SK-N-SH (cell line): ENCODE measurements around the gene CLTCL1. TPM values are rescaled to one million over a fixed set of nuclear protein-coding genes. Genes with fewer than 3 reads are reported as not detected.

Experiments used
- CTCF ChIA-PET: fragments of 300-600, 350-600 bp; formaldehyde crosslinking; extraction: SDS; loops from one replicate; lab custom pipeline; 2021; lab: Yijun Ruan, JAX
- POLR2A ChIA-PET: fragments of 350-600 bp; sonication (Branson Sonifier 250); formaldehyde crosslinking; extraction: SDS; loops from one replicate; lab custom pipeline; 2020; ENCODE audit warnings: antibody characterized with exemption, inconsistent platforms; lab: Yijun Ruan, JAX
- DNase-seq: peaks from one replicate; pipeline ENCODE4 v3.0.0; 2012
- H2AFZ ChIP-seq: fragments of 200-600 bp; sonication (generic); 2 replicates; pipeline ENCODE4 v1.8.1; 2016; ENCODE audit warnings: antibody characterized with exemption, mild to moderate bottlenecking, low read depth
- H3F3A ChIP-seq: fragments of 200-600 bp; sonication (generic); replicated peaks from 2 replicates; pipeline ENCODE3; 2016; ENCODE audit warnings: antibody characterized with exemption, mild to moderate bottlenecking; ENCODE audit not compliant: insufficient read depth
- H3K27ac ChIP-seq, 2 experiments: fragments of 200-500 bp in 1 of 2; fragments of 200-600 bp in 1 of 2; sonication (Bioruptor generic) in 1 of 2; sonication (generic), shearing (Covaris generic) in 1 of 2; 2 replicates each; pipeline versions ENCODE4 v1.5.1 to v1.6.1; 2014 to 2016; ENCODE audit warnings: low read depth in 2 of 2, inconsistent platforms in 1 of 2, low read length in 1 of 2, mild to moderate bottlenecking in 1 of 2, mixed read lengths in 1 of 2
- H3K27me3 ChIP-seq: fragments of 200-600 bp; sonication (generic), shearing (Covaris generic); 2 replicates; pipeline ENCODE4 v1.6.1; 2016; ENCODE audit warnings: mixed run types; ENCODE audit not compliant: insufficient read depth
- H3K36me3 ChIP-seq, 2 experiments: fragments of 200-500 bp in 1 of 2; fragments of 200-600 bp in 1 of 2; sonication (Bioruptor generic) in 1 of 2; sonication (generic) in 1 of 2; replicated peaks in 1 of 2; 2 replicates each; pipeline versions ENCODE3 to v1.5.1; 2014 to 2016; ENCODE audit warnings: low read length in 1 of 2, mild to moderate bottlenecking in 1 of 2; ENCODE audit not compliant: insufficient read depth in 2 of 2, control insufficient read depth in 1 of 2
- H3K4me1 ChIP-seq, 2 experiments: fragments of 200-500 bp in 1 of 2; fragments of 200-600 bp in 1 of 2; sonication (Bioruptor generic) in 1 of 2; sonication (generic), shearing (Covaris generic) in 1 of 2; 2 replicates each; pipeline versions ENCODE4 v1.5.1 to v1.6.1; 2014 to 2016; ENCODE audit warnings: low read depth in 1 of 2, low read length in 1 of 2, mixed run types in 1 of 2; ENCODE audit not compliant: insufficient read depth in 2 of 2, control insufficient read depth in 1 of 2
- H3K4me2 ChIP-seq: fragments of 200-600 bp; sonication (generic), shearing (Covaris generic); 2 replicates; pipeline ENCODE4 v1.6.1; 2017; ENCODE audit warnings: mixed run types
- H3K4me3 ChIP-seq, 2 experiments: fragments of 200-500 bp in 1 of 2; fragments of 200-600 bp in 1 of 2; sonication (Bioruptor generic) in 1 of 2; sonication (generic), shearing (Covaris generic) in 1 of 2; 2 replicates each; pipeline versions ENCODE4 v1.5.1 to v1.8.1; 2014 to 2016; ENCODE audit warnings: low read depth in 2 of 2, inconsistent platforms in 1 of 2, low read length in 1 of 2, mild to moderate bottlenecking in 1 of 2, mixed read lengths in 1 of 2, moderate library complexity in 1 of 2
- H3K79me2 ChIP-seq: fragments of 200-600 bp; sonication (generic); 2 replicates; pipeline ENCODE4 v1.8.1; 2017; ENCODE audit warnings: mild to moderate bottlenecking; ENCODE audit not compliant: insufficient read depth
- H3K9ac ChIP-seq: fragments of 200-600 bp; sonication (generic); 2 replicates; pipeline ENCODE4 v1.6.1; 2017; ENCODE audit warnings: mixed run types
- H3K9me2 ChIP-seq: fragments of 200-600 bp; sonication (generic); 2 replicates; pipeline ENCODE4 v1.6.1; 2017; ENCODE audit warnings: mixed run types
- H3K9me3 ChIP-seq: fragments of 200-600 bp; sonication (generic); 2 replicates; pipeline ENCODE4 v1.6.1; 2017; ENCODE audit warnings: mixed run types, mild to moderate bottlenecking, moderate library complexity
- H4K20me1 ChIP-seq: fragments of 200-600 bp; sonication (generic); 2 replicates; pipeline ENCODE4 v1.6.1; 2017; ENCODE audit warnings: mild to moderate bottlenecking, mixed run types; ENCODE audit not compliant: insufficient read depth
- CHD2 ChIP-seq: fragments of 150-350 bp; IDR thresholded peaks from 2 replicates; pipeline ENCODE4 v1.6.1; 2018; ENCODE audit warnings: low read length; ENCODE audit not compliant: partially characterized antibody
- CTCF ChIP-seq: fragments of 200-600 bp; sonication (generic); IDR thresholded peaks from 2 replicates; pipeline ENCODE4 v1.6.1; 2017; ENCODE audit warnings: antibody characterized with exemption, mild to moderate bottlenecking, moderate library complexity
- IRF3 ChIP-seq: fragments of 150-350 bp; IDR thresholded peaks from 2 replicates; pipeline ENCODE4 v1.6.1; 2016; ENCODE audit warnings: mild to moderate bottlenecking, low read depth, low read length
- JUND ChIP-seq: IDR thresholded peaks from 2 replicates; pipeline ENCODE4 v1.4.0; 2012
- MEF2A ChIP-seq: IDR thresholded peaks from 2 replicates; pipeline ENCODE4 v1.4.0; 2012; ENCODE audit warnings: low read depth, borderline replicate concordance
- NFIC ChIP-seq: IDR thresholded peaks from 2 replicates; pipeline ENCODE4 v1.4.0; 2012; ENCODE audit warnings: borderline replicate concordance
- PBX3 ChIP-seq: IDR thresholded peaks from 2 replicates; pipeline ENCODE4; 2012
- RAD21 ChIP-seq: IDR thresholded peaks from 2 replicates; pipeline ENCODE4 v1.6.1; 2012; ENCODE audit warnings: mild to moderate bottlenecking, low read length
- RCOR1 ChIP-seq: fragments of 150-350 bp; IDR thresholded peaks from 2 replicates; pipeline ENCODE4 v1.6.1; 2017; ENCODE audit warnings: antibody characterized with exemption, low read length
- TAF1 ChIP-seq: IDR thresholded peaks from 2 replicates; pipeline ENCODE4 v1.6.1; 2012; ENCODE audit warnings: low read depth, mild to moderate bottlenecking, low read length, moderate library complexity, borderline replicate concordance
- TCF12 ChIP-seq: IDR thresholded peaks from 2 replicates; pipeline ENCODE4 v1.4.0; 2012
- USF2 ChIP-seq: fragments of 150-350 bp; IDR thresholded peaks from 2 replicates; pipeline ENCODE4 v1.6.1; 2017; ENCODE audit warnings: antibody characterized with exemption, low read length, low read depth, borderline replicate concordance
- YY1 ChIP-seq: IDR thresholded peaks from 2 replicates; pipeline ENCODE4 v1.4.0; 2012; ENCODE audit warnings: low read depth, mild to moderate bottlenecking
- ZBTB33 ChIP-seq: IDR thresholded peaks from 2 replicates; pipeline ENCODE4 v1.4.0; 2012; ENCODE audit warnings: low read depth, borderline replicate concordance
- WGBS: methylation state at CpG from one replicate; pipeline ENCODE4 v1.1.6; 2017; ENCODE audit warnings: low lambda C conversion rate; 5-methylcytosine and 5-hydroxymethylcytosine counted together
- polyA plus RNA-seq, 3 experiments: library from polyadenylated mRNA; depleted of rRNA; stranded (reverse); fragments of >200 nt; gene quantifications; 2 replicates each; pipeline ENCODE4 v1.2.3, GENCODE V29; 2012
- TF ChIP-seq, protein P1 (sequence below): IDR thresholded peaks from 2 replicates; pipeline ENCODE4 v1.6.1; 2012; ENCODE audit warnings: mild to moderate bottlenecking, low read depth, low read length, moderate library complexity
- TF ChIP-seq, protein P2 (sequence below): IDR thresholded peaks from 2 replicates; pipeline ENCODE4 v1.4.0; 2012; ENCODE audit warnings: low read depth, borderline replicate concordance

CLTCL1 gene
- polyA plus RNA-seq, 1 of the 3 experiments (the other 2 are of a cell fraction): 6.7 TPM

- Histone ChIP-seq H3K79me2 (no peaks in the 10 kb centered on the region), H3K9ac (no peak overlapping the region), H3K27me3 (no peaks in the 10 kb centered on the region), H3K36me3 (peaks cover 49 to 57% of the 10 kb centered on the region in 2 experiments), H3K4me3 (no peak overlapping the region), H3K9me2 (no peaks in the 10 kb centered on the region), H3K9me3 (no peaks in the 10 kb centered on the region), H3K27ac (no peak overlapping the region)
- no peak for DNase-seq
- ChIA-PET CTCF (interaction anchor here (1.3 kb wide), 1 partner anchor 46 kb away, joined by 4 read pairs; no protein-coding TSS in a partner anchor), POLR2A (no interaction called here)
- 81% methylated on average over 3 of the region's 3 CpGs for WGBS
- TF ChIP-seq MEF2A: no peak
- TF ChIP-seq RAD21: no peak
- no peak for TF ChIP-seq YY1
- no peak for TF ChIP-seq JUND
- no peak for TF ChIP-seq TCF12
- TF ChIP-seq IRF3: no peak
- no peak for TF ChIP-seq RCOR1
- TF ChIP-seq, protein P1, sequence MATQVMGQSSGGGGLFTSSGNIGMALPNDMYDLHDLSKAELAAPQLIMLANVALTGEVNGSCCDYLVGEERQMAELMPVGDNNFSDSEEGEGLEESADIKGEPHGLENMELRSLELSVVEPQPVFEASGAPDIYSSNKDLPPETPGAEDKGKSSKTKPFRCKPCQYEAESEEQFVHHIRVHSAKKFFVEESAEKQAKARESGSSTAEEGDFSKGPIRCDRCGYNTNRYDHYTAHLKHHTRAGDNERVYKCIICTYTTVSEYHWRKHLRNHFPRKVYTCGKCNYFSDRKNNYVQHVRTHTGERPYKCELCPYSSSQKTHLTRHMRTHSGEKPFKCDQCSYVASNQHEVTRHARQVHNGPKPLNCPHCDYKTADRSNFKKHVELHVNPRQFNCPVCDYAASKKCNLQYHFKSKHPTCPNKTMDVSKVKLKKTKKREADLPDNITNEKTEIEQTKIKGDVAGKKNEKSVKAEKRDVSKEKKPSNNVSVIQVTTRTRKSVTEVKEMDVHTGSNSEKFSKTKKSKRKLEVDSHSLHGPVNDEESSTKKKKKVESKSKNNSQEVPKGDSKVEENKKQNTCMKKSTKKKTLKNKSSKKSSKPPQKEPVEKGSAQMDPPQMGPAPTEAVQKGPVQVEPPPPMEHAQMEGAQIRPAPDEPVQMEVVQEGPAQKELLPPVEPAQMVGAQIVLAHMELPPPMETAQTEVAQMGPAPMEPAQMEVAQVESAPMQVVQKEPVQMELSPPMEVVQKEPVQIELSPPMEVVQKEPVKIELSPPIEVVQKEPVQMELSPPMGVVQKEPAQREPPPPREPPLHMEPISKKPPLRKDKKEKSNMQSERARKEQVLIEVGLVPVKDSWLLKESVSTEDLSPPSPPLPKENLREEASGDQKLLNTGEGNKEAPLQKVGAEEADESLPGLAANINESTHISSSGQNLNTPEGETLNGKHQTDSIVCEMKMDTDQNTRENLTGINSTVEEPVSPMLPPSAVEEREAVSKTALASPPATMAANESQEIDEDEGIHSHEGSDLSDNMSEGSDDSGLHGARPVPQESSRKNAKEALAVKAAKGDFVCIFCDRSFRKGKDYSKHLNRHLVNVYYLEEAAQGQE: no peak
- no peak for TF ChIP-seq CTCF
- TF ChIP-seq, all 33 proteins: peak for 0
- H3K4me1 ChIP-seq: peaks cover 0 to 6% of the 10 kb centered on the region in 2 experiments; a peak in 1 of 4 replicates
- no peaks in the 10 kb centered on the region for H3F3A ChIP-seq
- no peak overlapping the region for H3K4me2 ChIP-seq
- H4K20me1 ChIP-seq: no peaks in the 10 kb centered on the region
- H2AFZ ChIP-seq: no peak overlapping the region
Observed at GRCh38 chr22:19225560-19225959, 66.0 kb downstream of the CLTCL1 start.

GRCh38 chr22:19224985-19225384 lies 66.5 kb downstream of the CLTCL1 start:
- peaks cover 49 to 63% of the 10 kb centered on the region in 2 experiments for H3K36me3 ChIP-seq
- H3K4me2 ChIP-seq: no peak overlapping the region
- H2AFZ ChIP-seq: no peak overlapping the region
- 97% methylated on average over 3 of the region's 7 CpGs for WGBS
- peaks cover 0 to 6% of the 10 kb centered on the region in 2 experiments; a peak in 1 of 4 replicates for H3K4me1 ChIP-seq
- H4K20me1 ChIP-seq: no peaks in the 10 kb centered on the region
- no peak overlapping the region for H3K27ac ChIP-seq
- H3F3A ChIP-seq: no peaks in the 10 kb centered on the region
- no peak overlapping the region for H3K4me3 ChIP-seq
- H3K27me3 ChIP-seq: no peaks in the 10 kb centered on the region
- H3K9me3 ChIP-seq: no peaks in the 10 kb centered on the region
- no peak overlapping the region for H3K9ac ChIP-seq
- DNase-seq: no peak
- no peaks in the 10 kb centered on the region for H3K9me2 ChIP-seq
- POLR2A ChIA-PET: no interaction called here
- CTCF ChIA-PET: no interaction called here
- H3K79me2 ChIP-seq: no peaks in the 10 kb centered on the region
- TF ChIP-seq YY1 (no peak), USF2 (no peak), NFIC (no peak), ZBTB33 (no peak), RCOR1 (no peak), PBX3 (no peak), TAF1 (no peak), CHD2 (no peak)
- TF ChIP-seq, protein P2, sequence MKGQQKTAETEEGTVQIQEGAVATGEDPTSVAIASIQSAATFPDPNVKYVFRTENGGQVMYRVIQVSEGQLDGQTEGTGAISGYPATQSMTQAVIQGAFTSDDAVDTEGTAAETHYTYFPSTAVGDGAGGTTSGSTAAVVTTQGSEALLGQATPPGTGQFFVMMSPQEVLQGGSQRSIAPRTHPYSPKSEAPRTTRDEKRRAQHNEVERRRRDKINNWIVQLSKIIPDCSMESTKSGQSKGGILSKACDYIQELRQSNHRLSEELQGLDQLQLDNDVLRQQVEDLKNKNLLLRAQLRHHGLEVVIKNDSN: no peak
